ENCODE measurements around the gene ERBIN.

Gene ERBIN

DNA sequence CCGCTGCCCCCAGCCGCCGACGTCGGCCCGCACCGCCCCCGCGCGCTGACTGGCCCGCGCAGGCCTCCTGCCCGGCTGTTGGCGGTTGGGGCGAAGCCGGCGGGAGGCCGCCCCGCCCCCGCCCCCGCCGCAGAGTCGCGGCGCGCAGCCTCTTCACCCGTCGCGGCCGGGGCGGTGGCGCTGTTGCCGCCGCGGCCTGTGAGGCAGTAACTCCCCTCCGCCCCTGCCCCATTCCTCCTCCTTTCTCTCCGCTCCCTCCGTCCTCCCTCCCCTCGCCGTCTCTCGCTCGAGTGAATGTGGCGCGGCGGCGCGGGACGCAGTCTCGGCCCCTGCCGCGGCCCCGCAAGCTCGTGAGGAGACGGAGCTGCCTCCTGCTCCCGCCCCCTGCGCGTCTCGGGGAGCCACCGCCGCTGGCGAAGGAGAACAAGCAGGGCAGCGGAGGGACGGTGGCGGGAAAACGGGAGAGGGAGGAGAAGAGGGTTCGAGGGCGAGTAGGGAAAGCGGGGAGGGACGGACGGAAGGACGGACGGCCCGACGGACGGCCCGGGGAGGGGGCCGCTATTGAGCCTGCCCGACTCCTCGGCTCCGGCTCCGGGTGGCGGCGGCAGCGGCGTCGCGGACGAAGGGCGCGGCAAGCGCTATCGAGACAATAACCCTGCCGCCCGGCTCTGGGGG is 637 bp upstream of the ERBIN start:
- H3K36me3 ChIP-seq (ENCODE audit: insufficient read depth, low read length) = no peaks in the 10 kb centered on the region
- H3K9me3 ChIP-seq (ENCODE audit: control insufficient read depth, insufficient read depth, low read length) = no peaks in the 10 kb centered on the region
- H3K4me1 ChIP-seq (ENCODE audit: insufficient read depth, low read length) = peaks cover 13% of the 10 kb centered on the region; the same call in 1 of the 2 replicates
- peak overlapping the region; percentile 98 for H3K9ac ChIP-seq (ENCODE audit: low read depth, low read length)

DNA sequence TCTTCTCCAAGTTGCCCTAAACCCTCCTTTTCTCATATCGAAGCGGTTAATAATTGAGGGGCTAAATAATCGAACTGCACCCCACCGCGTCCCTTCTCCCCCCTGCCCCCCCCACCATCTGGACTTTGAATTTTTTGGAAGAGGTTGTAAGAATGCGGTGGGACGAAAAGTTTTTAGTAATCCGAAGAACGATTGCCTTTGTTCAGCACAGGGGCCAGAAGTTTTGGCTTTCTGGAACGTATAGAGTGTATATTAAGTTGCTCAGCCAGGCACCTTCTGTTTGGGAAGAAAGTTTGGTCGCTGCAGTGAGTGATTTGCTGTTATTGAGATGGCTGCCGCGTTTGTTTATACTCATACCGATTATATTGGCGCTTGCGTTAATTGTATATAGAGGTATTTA is 518 bp downstream of the ERBIN start:
- H3K9ac ChIP-seq (ENCODE audit: low read depth, low read length) = peak overlapping the region; percentile 98
- no peaks in the 10 kb centered on the region for H3K9me3 ChIP-seq (ENCODE audit: control insufficient read depth, insufficient read depth, low read length)
- H3K36me3 ChIP-seq (ENCODE audit: insufficient read depth, low read length) = no peaks in the 10 kb centered on the region
- peaks cover 19% of the 10 kb centered on the region; the same call in 1 of the 2 replicates for H3K4me1 ChIP-seq (ENCODE audit: insufficient read depth, low read length)

DNA sequence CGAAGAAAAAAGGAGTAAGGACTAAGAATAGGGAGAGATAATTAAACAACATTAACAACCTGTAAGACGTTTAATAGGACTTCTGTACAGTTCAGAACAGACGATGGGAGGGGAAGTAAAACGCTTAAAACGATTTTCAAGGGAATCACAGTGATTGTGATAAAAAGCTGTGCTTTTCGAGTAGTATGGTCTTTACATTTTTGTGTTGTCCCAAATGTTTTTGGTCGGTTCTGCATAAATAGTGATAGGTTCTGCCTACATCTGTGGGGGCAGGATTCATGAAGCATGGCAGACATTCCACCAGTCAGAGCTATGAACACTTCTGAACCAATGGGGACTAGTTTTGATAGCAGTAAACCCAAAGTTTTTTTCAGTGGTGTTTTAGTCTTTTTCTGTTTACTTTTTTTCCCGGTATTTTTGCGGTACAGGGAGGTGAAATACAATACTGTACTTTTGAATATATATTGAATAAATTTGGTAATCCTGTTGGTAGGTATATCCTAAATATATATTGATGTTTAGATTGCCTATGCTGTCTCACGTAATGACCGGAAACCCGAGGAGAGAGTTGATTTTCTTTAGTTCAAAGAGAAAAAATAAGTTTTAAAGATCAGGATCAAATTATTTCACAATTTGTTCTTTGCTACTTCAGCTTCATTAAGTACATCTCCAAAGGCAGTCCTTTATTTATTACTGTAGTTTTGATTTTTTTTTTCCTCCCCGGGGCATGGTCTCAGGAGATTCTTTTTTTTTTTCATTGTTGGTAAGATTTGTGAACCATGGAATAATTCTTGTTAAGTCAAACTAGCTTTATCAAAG is 1.3 kb downstream of the ERBIN start:
- Histone ChIP-seq H3K4me1 (ENCODE audit: insufficient read depth, low read length) (peaks cover 19% of the 10 kb centered on the region; the same call in 1 of the 2 replicates), H3K36me3 (ENCODE audit: insufficient read depth, low read length) (no peaks in the 10 kb centered on the region)

DNA sequence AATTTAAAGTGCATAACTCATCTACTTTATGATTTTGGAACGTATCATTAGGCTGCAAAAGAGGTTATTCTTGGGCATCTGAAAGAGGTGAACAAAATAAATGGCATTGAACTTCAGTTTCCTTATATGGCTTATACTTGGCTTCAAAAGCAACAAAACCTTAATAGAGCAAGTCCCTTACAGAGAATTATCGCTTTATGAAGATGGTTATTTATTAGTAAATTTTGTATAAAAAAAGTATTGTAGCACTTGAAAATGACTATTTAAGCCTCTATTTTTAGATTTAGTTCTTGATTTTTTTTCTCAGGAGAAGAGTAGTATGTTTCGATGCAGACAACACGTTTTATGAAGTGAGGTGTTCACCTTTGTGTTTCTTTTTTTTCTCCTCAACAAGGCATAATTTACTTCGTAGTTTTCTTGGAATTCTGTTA is 2.0 kb downstream of the ERBIN start:
- H3K4me1 ChIP-seq (ENCODE audit: insufficient read depth, low read length) = peaks cover 19% of the 10 kb centered on the region; the same call in 1 of the 2 replicates
- peak overlapping the region; percentile 98 for H3K9ac ChIP-seq (ENCODE audit: low read depth, low read length)
- H3K9me3 ChIP-seq (ENCODE audit: control insufficient read depth, insufficient read depth, low read length) = no peaks in the 10 kb centered on the region
- H3K36me3 ChIP-seq (ENCODE audit: insufficient read depth, low read length) = no peaks in the 10 kb centered on the region

More for the DNA sequence above, 1.3 kb downstream of the ERBIN start:
- Histone ChIP-seq H3K9me3 (ENCODE audit: control insufficient read depth, insufficient read depth, low read length) (no peaks in the 10 kb centered on the region), H3K9ac (ENCODE audit: low read depth, low read length) (peak overlapping the region; percentile 98)

DNA sequence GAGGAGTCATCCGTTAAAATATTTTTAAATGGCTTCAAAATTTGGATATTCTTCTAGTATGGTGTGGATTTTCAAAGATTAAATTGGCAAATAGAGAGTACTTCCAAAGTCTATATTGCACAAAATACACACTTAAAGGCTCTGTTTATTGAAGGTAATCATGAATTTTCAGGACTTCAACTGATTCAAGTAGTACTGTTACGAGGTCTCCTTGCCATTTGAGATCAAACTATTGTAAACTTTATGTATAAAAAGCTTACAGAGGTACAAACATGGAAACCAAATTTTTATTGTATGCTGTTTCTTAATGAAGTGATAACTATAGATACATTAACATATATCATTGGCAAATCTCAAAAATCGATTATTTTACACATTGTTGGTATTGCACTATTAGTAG is 2.5 kb downstream of the ERBIN start:
- peaks cover 17% of the 10 kb centered on the region; the same call in 1 of the 2 replicates for H3K4me1 ChIP-seq (ENCODE audit: insufficient read depth, low read length)
- no peaks in the 10 kb centered on the region for H3K36me3 ChIP-seq (ENCODE audit: insufficient read depth, low read length)
- H3K9ac ChIP-seq (ENCODE audit: low read depth, low read length) = peak overlapping the region; percentile 98; the same call in 1 of the 2 replicates
- no peaks in the 10 kb centered on the region for H3K9me3 ChIP-seq (ENCODE audit: control insufficient read depth, insufficient read depth, low read length)

DNA sequence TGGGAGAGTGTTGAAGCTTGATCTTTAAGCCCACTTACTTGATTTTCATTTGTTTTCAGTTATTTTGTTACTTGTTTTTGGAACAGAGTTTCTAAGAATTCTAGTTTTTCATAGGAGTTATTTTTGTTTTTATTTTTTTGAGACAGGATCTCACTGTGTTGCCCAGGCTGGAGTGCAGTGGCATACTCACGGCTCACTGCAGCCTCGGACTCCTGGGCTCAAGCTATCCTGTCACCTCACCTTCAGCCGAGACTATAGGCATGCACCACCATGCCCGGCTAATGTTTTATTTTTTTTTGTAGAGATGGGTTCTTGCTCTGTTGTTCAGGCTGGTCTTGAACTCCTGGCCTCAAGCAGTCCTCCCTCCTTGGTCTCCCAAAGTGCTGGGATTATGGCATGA is 6.3 kb downstream of the ERBIN start:
- Histone ChIP-seq H3K9me3 (ENCODE audit: control insufficient read depth, insufficient read depth, low read length) (no peaks in the 10 kb centered on the region), H3K9ac (ENCODE audit: low read depth, low read length) (no peak overlapping the region), H3K4me1 (ENCODE audit: insufficient read depth, low read length) (peaks cover 12% of the 10 kb centered on the region; the same call in 1 of the 2 replicates), H3K36me3 (ENCODE audit: insufficient read depth, low read length) (no peaks in the 10 kb centered on the region)

DNA sequence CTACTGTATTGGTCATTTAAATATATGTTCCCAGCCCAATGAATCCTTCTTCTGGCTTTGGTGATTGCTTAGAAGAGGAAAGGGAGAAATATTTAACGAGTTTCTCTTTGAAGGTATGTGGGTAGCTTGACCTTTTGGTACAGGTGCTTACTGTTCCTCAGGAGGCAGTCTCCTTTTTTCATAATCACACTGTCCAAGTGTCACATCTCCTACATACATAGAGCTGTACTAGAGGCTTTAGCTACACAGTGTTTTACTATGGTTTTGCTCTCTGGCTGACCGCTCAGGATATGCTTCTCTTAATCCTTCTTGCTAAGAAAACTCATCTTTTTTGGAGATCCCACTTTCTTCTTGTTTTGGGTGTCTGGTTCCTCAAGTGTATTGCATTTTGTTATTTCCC is 6.9 kb downstream of the ERBIN start:
- no peaks in the 10 kb centered on the region for H3K36me3 ChIP-seq (ENCODE audit: insufficient read depth, low read length)
- H3K9ac ChIP-seq (ENCODE audit: low read depth, low read length) = no peak overlapping the region
- peaks cover 12% of the 10 kb centered on the region; the same call in 1 of the 2 replicates for H3K4me1 ChIP-seq (ENCODE audit: insufficient read depth, low read length)
- no peaks in the 10 kb centered on the region; the same call in 1 of the 2 replicates for H3K9me3 ChIP-seq (ENCODE audit: control insufficient read depth, insufficient read depth, low read length)

DNA sequence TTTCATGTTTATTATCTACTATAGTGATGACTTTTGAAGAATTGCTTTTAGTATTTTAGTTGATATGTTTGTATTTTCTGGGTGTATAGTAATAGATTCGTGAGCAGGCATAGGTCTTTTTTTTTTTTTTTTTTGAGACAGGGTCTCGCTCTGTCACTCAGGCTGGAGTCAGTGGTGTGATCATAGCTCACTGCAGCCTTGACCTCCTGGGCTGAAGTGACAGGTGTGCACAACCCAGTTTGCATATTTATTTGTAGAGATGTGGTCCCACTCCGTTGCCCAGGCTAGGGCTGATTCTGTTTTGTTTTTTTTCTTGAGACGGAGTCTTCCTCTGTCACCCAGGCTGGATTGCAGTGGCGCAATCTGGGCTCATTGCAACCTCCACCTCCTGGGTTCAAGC is 11.9 kb downstream of the ERBIN start:
- Histone ChIP-seq H3K9me3 (ENCODE audit: control insufficient read depth, insufficient read depth, low read length) (no peaks in the 10 kb centered on the region; the same call in 1 of the 2 replicates), H3K9ac (ENCODE audit: low read depth, low read length) (no peak overlapping the region), H3K36me3 (ENCODE audit: insufficient read depth, low read length) (no peaks in the 10 kb centered on the region), H3K4me1 (ENCODE audit: insufficient read depth, low read length) (no peaks in the 10 kb centered on the region)

DNA sequence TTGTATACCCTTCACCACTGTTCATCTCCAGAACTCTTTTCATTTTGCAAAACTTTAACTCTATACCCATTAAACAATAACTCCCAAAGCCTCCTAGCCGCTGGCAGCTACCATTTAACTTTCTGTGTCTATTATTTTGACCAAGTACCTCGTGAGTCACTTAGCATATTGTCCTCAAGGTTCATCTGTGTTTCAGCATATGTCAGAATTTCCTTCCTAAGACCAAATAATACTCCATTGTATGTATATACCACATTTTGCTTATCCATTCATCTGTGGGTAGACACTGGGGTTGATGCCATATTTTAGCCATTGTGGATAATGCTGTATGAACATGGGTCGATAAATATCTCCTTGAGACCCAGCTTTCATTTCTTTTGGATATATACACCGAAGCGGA is 17.4 kb downstream of the ERBIN start:
- Histone ChIP-seq H3K9me3 (ENCODE audit: control insufficient read depth, insufficient read depth, low read length) (no peaks in the 10 kb centered on the region), H3K36me3 (ENCODE audit: insufficient read depth, low read length) (no peaks in the 10 kb centered on the region), H3K9ac (ENCODE audit: low read depth, low read length) (no peak overlapping the region), H3K4me1 (ENCODE audit: insufficient read depth, low read length) (no peaks in the 10 kb centered on the region)

DNA sequence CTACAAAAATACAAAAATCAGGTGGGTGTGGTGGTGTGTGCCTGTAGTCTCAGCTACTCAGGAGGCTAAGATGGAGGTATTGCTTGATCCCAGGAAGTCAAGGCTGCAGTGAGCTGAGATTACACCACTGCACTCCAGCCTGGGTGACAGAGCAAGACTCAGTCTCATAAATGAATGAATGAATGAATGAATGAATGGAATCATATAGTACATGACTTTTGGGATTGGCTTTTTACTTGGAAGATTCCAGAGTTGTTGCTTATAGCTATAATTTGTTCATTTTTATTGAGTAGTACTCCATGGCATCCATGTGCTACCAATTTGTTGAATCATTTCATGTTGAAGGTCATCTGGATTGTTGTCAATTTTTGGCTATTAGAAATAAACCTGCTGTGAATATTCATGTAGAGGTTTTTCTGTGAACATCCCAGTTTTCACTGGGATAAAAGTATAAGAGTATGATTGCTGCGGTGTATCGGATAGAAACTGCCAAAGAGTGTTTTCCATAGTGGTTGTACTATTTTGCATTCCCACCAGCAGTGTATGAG is 19.9 kb downstream of the ERBIN start:
- peaks cover 6% of the 10 kb centered on the region; the same call in 1 of the 2 replicates for H3K4me1 ChIP-seq (ENCODE audit: insufficient read depth, low read length)
- no peaks in the 10 kb centered on the region for H3K36me3 ChIP-seq (ENCODE audit: insufficient read depth, low read length)
- no peak overlapping the region for H3K9ac ChIP-seq (ENCODE audit: low read depth, low read length)
- H3K9me3 ChIP-seq (ENCODE audit: control insufficient read depth, insufficient read depth, low read length) = no peaks in the 10 kb centered on the region

DNA sequence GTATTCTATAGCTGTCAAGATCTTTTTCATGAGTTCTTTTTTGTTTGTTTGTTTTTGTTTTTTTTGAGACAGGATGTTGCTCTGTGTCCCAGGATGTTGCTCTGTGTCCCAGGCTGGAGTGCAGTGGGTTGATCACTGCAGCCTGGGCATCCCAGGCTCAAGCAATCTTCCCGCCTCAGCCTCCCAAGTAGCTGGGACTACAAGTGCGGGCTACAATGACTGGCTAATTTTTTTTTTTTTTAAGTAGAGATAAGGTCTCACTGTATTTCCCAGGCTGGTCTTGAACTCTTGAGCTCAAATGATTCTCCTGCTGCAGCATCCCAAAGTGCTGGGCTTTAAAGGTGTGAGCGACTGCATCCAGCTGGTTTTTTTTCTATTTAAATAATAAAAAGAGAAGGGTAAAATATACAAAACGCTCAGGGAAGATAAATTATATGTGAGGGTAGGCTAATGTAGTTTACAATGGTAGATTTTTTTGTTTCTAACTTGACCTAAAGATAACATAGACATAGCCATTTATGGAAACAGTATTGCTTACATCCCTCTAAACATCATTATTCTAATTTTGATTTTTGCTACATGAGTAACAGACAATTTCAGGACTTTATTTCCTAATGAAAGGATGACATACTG is 21.9 kb downstream of the ERBIN start:
- H3K4me1 ChIP-seq (ENCODE audit: insufficient read depth, low read length) = peaks cover 6% of the 10 kb centered on the region; the same call in 1 of the 2 replicates
- no peaks in the 10 kb centered on the region for H3K36me3 ChIP-seq (ENCODE audit: insufficient read depth, low read length)
- no peaks in the 10 kb centered on the region for H3K9me3 ChIP-seq (ENCODE audit: control insufficient read depth, insufficient read depth, low read length)

DNA sequence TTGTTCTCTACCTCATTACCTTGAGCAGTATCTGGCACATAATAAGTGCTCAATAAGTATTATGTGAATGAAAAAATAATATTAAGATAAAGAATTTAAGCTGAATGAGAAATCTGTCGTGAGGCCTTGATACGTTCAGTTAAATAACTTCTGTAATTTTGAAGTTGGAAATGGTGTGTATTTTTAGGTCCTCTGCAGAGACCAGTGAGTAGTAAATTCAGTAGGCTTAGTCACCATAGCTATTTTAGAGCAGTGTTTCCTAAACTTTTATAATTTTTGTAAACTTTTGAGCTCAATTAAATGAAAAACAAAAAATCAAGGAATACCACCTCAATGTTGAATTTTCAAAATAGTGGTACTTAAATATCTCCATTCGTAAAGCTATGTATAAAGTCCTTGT is 25.0 kb downstream of the ERBIN start:
- Histone ChIP-seq H3K36me3 (ENCODE audit: insufficient read depth, low read length) (no peaks in the 10 kb centered on the region), H3K4me1 (ENCODE audit: insufficient read depth, low read length) (peaks cover 6% of the 10 kb centered on the region; the same call in 1 of the 2 replicates), H3K9ac (ENCODE audit: low read depth, low read length) (no peak overlapping the region), H3K9me3 (ENCODE audit: control insufficient read depth, insufficient read depth, low read length) (no peaks in the 10 kb centered on the region)

More for the DNA sequence above, 21.9 kb downstream of the ERBIN start:
- H3K9ac ChIP-seq (ENCODE audit: low read depth, low read length) = no peak overlapping the region

DNA sequence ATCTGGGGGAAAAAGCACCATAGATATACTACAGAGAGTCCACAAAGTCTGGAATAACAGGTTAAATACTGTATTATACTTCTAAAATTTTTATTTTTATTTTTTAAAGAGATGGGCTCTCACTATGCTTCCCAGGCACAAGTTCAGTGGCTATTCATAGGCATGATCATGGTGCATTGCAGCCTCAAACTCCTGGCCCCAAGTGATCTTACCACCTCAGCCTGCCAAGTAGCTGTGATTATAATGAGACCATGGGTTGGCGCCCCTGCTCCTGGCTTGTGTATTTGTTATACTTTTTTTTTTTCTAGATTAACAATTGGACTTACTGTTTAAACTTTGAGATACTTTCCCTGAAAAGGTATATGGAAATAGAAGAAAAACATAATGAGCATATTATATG is 25.9 kb downstream of the ERBIN start:
- Histone ChIP-seq H3K36me3 (ENCODE audit: insufficient read depth, low read length) (no peaks in the 10 kb centered on the region), H3K9me3 (ENCODE audit: control insufficient read depth, insufficient read depth, low read length) (no peaks in the 10 kb centered on the region)

DNA sequence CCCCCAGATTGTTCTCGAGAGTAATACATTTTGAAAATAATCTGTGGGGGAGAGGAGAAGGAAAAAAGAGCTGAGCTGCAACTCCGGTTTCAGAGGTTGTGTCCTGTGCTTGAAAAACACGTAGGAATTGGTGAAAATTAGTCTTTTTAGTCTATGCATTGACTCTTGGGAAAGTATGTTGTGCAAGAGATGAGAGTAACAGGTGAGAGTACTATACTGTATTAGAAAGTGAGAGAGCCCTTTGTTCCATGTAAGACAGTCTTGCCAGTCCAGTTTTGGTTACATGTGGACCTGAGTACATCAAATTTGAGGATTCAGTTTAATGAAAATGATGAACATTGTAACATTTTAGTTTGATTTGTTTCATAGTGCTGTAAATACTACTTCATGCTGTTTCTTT is 27.8 kb downstream of the ERBIN start:
- Histone ChIP-seq H3K9ac (ENCODE audit: low read depth, low read length) (no peak overlapping the region), H3K9me3 (ENCODE audit: control insufficient read depth, insufficient read depth, low read length) (no peaks in the 10 kb centered on the region), H3K4me1 (ENCODE audit: insufficient read depth, low read length) (peaks cover 6% of the 10 kb centered on the region; the same call in 1 of the 2 replicates), H3K36me3 (ENCODE audit: insufficient read depth, low read length) (no peaks in the 10 kb centered on the region)

More for the DNA sequence above, 25.9 kb downstream of the ERBIN start:
- H3K9ac ChIP-seq (ENCODE audit: low read depth, low read length) = no peak overlapping the region
- H3K4me1 ChIP-seq (ENCODE audit: insufficient read depth, low read length) = peaks cover 6% of the 10 kb centered on the region; the same call in 1 of the 2 replicates
